GM19328 (cell line): ENCODE measurements around the gene PAK1.
A peak's percentile ranks its signal among the peaks of the same experiment; 100 is the strongest.

Source experiments
- ATAC-seq: cut with Tn5 transposase; IDR thresholded peaks from one replicate; pipeline ENCODE4 v1.9.1; 2021; ENCODE audit warnings: mild to moderate bottlenecking, moderate library complexity; ENCODE audit not compliant: unreplicated experiment

PAK1 gene

GRCh38 chr11:77475206-77475605 is 1.3 kb upstream of the PAK1 start:
- no peak for ATAC-seq

DNA sequence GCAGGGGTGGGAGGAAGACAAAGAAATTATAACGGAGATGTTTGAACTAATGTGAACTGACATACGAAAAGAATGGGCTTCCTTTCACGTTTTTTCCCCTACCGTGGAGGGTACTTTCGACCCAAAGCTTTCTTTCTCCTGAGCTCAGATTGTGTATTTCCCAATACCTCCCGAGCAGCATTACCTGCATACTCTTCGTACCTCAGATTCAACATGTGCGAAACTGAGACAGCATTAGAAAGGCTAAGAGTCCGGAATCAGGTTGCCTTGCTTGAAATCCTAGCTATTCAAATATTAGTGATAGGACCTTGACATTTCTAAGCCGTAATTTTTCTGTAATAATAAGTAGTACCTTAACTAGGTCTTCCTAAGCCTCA is 778 bp upstream of the PAK1 start:
- no peak for ATAC-seq

DNA sequence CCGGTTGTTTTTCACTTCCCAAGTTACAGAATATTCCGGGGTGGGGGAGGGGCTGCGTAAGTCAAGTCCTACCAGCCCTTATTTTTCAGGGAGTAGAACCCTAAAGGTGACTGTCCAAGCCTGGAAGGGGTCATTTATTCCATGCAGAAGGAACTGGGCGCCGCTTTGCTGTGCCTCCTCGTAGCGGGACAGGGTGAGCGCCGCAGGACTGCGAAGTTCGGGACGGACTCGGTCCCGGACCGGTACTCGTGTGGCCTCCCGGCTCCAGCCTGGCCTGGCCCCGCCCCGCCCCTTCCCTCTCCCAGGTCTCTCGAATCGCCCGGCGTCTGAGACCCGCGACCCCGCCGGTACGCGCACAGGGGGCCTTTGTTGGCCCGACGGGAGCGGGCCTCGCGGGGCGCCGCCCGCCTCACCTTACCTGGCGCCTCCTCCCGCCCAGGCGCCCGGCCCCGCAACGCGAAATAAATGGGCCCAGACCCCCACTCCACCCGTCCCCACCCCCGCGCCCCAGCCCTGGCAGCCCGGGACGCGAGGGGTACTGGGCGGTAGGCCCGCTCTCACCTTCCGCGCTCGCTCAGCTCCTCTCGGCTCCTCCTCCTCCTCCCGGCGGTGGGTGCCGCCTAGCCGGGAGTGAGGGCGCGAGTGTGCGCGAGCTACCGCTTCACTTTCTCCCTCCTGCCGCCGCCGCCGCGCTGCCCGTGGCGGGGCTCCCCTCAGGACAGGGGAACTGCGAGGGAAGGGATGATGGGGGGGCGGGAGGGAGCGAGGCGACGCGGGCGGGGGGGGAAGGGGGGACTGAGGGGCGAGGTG is 698 bp downstream of the PAK1 start:
- ATAC-seq, result no peak

GRCh38 chr11:77471558-77472193 is 2.2 kb downstream of the PAK1 start:
- ATAC-seq, result no peak

DNA sequence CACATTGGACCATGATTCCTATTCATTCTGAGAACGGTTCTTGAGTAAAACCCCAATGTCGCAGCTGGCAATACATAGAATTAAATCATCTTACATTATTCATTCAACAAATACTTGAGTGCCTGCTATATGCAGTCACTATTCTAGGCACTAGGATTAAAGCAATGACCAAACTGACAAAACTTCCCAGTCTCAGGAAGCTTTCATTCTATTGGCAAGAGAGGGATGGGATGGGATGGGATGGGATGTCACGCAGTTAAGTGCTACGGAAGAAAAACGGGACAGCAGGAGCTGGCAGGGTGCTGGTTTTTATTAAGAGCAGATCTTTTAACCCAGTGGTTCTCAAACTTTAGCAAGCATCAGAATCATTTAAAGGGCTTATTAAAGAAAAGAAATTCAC is 2.9 kb downstream of the PAK1 start:
- no peak for ATAC-seq

DNA sequence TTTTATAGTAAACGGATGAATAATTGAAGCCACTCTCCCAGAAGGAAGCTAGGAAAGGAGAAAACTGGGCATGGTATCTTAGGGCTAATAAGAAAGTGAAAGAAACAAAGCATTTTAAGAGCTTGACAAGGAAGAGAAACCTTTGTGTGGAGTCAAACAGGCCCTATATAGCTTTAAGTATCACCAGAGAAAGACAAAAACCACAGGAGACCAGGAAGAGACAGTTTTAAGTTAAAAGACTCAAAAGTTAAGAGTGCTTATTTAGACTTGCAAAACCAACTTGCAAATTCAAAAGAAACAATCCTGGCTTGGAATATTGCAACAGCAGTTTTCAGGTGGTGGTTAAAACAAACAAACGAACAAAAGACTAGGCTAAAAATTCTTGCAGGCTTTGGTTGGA is 3.4 kb downstream of the PAK1 start:
- ATAC-seq, result no peak

GRCh38 chr11:77468527-77468926 is 5.4 kb downstream of the PAK1 start:
- ATAC-seq, result no peak

GRCh38 chr11:77467993-77468392 is 5.9 kb downstream of the PAK1 start:
- no peak for ATAC-seq

- no peak for ATAC-seq
These were observed 6.7 kb downstream of the PAK1 start for GRCh38 chr11:77467233-77467632.

DNA sequence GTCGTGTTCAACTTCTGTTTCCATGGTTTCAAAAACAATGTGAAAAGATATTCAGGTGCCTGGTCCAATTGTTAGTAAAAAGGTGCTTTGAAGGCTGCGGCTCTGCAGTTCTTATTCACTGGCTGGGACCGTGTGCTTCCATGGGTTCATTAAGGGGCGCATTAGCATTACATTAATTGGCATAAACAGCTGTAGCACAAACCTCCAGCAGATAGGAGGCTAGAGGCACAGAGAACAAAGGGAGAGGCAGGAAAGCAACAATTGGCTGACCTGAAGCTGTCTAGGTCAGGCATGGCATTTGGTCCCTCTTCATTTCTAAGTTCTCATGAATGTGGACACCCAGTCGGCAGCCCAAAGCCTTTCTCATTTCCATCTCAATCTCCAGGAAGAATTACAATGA is 16.6 kb downstream of the PAK1 start:
- no peak for ATAC-seq

GRCh38 chr11:77455740-77456139 is 18.2 kb downstream of the PAK1 start:
- ATAC-seq, result no peak

- no peak for ATAC-seq
These were observed 18.8 kb downstream of the PAK1 start for GRCh38 chr11:77454867-77455655.

DNA sequence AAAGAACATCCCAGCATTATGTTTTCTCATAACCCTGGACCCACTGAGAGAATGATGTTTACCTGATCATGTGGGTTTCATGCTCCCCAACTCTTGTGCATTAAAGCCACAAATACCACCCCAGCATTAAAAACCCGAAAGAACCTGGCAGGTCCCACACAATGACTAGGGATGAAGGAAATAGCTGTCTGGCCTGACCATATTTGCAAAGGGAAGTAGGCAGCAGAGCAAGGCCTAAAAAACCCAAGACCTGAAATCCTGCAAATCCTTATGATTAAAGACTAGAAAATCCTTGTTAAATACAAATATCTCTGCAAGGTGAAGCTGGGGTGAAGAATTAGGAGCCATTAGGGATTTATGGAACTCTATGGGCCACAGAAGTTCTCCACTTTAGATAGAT is 23.7 kb downstream of the PAK1 start:
- no peak for ATAC-seq

GRCh38 chr11:77449784-77450183 is 24.1 kb downstream of the PAK1 start:
- no peak for ATAC-seq

- peak; percentile 50 for ATAC-seq
These were observed 24.8 kb downstream of the PAK1 start for GRCh38 chr11:77449060-77449521.

DNA sequence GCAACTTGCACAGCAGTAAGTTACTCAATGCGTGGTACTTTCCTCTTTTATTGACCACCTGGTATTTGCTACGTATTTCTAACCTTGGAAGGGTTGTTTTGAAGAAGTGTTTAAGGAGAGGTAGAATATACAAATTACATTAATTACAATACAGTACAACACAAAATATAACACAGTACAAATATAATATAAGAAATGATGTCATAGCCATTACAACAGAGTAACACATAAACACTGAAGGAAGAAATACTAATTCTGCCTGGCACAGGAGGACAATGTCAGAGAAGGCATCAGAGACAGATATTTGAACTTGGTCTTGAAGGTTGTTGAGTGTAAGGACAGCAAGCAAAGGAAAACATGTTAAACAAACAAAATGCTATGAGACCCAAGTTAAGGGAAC is 25.6 kb downstream of the PAK1 start:
- ATAC-seq, result no peak

DNA sequence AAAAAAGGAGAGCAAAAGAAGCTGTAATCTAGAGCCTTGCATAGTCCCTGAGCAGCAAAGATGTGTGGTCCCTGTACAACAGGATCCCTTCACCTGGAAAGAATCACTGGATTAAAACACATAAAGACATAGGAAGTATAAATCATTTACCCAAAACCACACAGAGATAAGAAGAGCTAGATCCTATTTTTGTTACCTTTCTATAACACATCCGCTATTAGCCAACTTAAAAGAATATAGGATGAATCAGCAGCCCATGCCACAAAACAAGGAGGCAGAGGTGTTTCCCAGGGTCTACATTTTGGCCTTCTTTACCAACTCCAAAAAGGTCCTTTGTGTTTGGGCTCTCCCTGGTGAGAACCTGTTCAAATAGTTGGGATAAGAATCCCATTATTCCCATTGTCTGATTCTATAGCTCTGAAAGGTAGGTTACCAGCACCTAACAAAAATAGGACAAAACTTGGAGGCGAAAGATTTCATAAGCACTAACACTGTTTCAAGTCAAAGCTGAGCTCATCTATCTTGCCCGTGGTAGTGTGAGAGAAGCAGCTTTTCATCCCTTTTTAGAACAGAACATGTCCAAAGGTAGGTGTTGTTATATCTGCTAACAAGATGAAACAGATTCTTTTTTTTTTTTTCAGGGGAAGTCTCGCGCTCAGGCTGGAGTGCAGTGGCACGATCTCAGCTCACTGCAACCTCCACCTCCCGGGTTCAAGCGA is 26.8 kb downstream of the PAK1 start:
- ATAC-seq, result no peak

- no peak for ATAC-seq
These were observed 29.6 kb downstream of the PAK1 start for GRCh38 chr11:77444261-77444660.

- no peak for ATAC-seq
These were observed 31.4 kb downstream of the PAK1 start for GRCh38 chr11:77442394-77443053.

GRCh38 chr11:77441426-77441825 is 32.5 kb downstream of the PAK1 start:
- ATAC-seq, result no peak

DNA sequence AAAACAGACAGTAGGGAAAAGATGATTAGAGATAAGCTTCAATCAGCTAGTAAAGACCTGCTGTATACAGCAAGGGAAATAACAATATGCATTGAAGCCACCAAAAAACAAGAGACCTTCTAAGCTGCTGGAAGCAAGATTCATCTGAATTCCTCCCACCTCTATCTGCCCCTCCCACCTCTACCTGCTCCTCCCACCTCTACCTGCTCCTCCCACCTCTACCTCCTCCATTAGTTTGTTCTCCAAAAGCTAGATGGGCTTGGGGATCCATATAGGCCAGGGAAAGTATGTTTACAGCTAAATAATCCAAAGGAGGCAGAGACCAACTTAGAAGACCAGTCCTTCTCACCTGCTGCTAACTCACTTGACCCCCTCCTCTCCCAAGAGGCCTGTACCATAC is 33.2 kb downstream of the PAK1 start:
- no peak for ATAC-seq
